HG02798 (cell line): Measurements from ENCODE around the gene CHML.

Experiments
- ATAC-seq: cut with Tn5 transposase; IDR thresholded peaks from one replicate; pipeline ENCODE4 v1.9.1; 2021; ENCODE audit warnings: mild to moderate bottlenecking; ENCODE audit not compliant: unreplicated experiment, poor library complexity

Gene CHML

DNA sequence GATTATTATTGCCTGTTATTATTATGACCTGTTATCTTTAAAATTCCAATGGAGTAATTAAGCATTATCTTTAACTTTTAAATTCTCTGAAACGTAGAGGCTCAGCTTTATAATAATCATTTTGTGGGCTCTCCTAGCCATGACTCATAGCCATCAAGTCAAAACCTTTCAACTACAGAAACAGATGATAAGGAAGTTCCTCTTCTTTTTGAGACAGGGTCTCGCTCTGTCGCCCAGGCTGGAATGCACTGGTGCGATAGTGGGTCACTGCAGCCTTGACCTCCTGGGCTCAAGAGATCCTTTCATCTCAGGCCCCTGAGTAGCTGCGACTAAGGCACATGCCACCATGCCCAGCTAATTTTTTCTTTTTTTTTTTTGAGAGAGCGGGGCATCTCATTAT is 43.5 kb downstream of the CHML start:
- no peak for ATAC-seq

DNA sequence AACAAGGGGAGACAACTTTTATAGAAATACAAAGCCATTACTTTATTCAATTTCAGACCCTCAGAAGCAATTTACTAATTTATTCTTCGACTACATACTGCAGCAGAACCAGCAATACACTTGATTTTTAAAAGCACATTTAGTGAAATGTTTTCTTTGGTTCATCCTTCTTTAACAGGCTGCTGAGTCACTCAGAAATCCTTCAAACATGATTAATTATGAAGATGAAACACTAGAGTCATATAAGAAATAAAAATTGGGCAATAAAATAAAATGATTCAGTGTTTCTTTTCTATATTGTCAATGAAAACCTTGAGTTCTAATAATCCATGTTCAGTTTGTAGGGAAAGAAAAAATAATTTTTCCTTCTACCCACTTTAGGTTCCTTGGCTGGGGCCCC is 47.0 kb downstream of the CHML start:
- no peak for ATAC-seq

DNA sequence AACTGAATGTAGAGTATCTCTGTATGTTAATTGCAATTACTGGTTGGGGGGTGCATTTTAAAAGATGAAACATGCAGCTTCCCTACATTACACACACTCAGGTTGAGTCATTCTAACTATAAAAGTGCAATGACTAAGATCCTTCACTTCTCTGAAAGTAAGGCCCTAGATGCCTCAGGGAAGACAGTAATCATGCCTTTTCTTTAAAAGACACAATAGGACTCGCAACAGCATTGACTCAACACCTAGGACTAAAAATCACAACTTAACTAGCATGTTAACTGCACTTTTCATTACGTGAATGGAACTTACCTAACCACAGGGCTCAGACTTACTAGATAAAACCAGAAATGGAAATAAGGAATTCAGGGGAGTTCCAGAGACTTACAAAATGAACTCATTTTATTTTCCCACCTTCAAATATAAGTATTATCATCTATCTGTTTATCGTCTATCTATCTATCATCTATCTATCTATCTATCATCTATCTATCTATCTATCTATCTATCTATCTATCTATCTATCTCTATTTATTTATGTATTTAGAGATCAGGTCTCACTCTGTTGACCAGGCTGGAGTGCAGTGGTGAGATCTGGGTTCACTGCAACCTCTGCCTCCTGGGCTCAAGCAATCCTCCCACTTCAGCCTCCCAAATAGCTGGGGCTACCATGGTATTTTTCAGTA is 47.8 kb downstream of the CHML start:
- peak; percentile 73 for ATAC-seq

DNA sequence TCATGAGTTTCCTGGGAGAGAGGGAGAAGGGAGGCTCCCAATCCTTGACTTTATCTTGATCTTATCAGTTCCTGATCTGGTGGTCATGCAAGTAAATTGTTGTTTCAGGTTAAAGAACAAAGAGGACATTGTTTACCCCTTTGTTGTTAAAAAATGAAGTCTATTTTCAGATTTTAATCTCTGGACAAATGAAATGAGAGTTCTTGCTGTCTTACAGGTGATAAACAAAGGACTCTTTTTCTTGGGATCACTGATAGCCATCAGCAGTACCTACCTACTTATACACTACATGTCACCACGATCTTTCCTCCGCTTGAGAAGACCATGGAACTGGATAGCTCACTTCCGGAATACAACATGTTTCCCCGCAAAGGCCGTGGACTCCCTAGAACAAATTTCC is 48.4 kb downstream of the CHML start:
- ATAC-seq, result no peak

DNA sequence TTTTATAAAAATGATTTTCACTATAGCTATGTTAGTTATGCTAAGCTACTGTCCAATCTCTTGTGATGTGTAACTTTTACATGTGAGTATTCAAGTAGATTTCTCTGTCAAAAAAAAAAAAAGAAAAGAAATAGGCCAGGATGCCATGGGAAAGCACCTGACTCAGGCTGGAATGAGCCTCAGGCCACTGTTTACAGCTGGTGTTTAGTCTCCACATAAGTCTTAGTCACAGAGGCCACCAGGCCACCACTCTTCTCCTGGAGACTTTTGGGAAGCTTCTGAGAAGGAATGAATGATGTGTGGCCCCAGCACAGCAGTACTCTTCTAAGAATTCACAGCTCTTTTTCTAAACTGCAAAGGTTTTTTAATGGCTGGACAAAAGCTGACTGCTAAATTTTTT is 48.9 kb downstream of the CHML start:
- ATAC-seq, result no peak

DNA sequence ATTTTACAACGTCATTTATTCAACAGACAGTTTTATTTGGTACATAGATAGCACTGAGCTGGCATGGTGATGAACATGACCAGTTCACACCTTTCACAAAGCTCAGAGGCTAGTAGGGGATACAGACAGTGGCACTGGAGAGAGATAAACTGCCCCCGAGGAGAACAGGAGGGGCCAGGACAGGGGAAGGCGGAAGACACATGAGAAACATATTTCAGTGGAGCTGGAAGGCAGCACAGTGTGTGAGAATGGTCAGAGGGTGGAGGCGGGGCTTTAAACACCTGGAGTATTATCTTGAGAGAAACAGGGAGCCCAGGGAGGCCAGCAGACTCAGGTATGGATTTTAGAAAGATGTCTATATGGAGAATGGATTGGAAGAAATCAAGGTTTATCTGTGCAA is 49.5 kb downstream of the CHML start:
- ATAC-seq, result no peak
